Cortex of kidney (tissue), 1 donor: Measurements from ENCODE around the gene SEC11A.
"Not testable (repeated sequence)": the region's sequence is repeated elsewhere in the genome, so short reads cannot be mapped to it uniquely, and the experiment has no call there.

Experiments used
- DNase-seq: peaks from one replicate; lab custom pipeline; 2025; lab: John Stamatoyannopoulos, UW

Gene SEC11A

DNA sequence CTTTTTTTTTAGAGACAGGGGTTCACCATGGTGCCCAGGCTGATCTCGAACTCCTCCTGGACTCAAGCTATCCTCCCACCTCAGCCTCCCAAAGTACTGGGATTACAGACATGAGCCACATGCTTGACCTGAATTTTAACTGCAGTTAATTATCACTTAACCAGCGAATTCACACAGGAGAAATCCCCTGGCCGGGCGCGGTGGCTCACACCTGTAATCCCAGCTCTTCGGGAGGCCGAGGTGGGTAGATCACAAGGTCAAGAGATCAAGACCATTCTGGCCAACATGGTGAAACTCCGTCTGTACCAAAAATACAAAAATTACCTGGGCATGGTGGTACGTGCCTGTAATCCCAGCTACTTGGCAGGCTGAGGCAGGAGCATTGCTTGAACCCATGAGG, 74.1 kb downstream of the SEC11A start:
- DNase-seq = not testable (repeated sequence)

DNA sequence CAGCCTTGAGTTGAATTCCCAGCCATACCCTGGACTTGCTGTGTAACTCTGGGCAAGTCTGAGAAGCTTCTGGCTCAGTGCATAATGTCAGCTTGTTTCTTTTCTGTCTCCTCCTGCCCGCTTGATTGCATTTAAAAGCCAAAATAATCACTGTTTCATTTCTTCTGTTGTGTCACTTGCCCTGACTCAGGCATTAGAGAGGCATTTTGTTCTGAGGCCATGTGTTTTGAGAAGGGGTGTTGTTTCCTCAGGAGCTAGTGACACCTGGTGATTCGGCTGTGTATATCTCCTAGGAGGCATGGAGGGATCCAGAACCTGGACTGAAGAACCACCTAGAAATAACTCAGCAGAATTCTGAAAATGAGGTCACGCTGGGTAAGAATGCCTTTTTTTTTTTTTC, 77.8 kb downstream of the SEC11A start:
- DNase-seq = no peak

DNA sequence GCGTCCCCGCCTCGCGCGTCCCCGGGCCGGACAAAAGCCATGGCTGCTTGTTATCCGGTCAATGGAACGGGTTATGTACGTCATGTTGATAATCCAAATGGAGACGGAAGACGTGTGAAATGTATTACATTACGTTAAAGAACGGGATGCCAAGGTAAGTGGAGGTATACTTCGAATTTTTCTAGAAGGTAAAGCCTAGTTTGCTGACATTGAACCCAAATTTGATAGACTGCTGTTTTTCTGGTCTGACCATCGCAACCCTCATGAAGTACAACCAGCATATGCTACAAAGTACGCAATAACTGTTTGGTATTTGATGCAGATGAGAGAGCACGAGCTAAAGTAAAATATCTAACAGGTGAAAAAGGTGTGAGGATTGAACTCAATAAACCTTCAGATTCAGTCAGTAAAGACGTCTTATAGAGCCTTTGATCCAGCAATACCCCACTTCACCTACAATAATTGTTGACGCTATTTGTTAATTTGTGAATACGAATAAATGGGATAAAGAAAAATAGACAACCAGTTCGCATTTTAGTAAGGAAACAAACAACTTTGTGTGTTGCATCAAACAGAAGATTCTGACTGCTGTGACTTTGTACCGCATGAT, 81.6 kb downstream of the SEC11A start:
- DNase-seq = no peak

DNA sequence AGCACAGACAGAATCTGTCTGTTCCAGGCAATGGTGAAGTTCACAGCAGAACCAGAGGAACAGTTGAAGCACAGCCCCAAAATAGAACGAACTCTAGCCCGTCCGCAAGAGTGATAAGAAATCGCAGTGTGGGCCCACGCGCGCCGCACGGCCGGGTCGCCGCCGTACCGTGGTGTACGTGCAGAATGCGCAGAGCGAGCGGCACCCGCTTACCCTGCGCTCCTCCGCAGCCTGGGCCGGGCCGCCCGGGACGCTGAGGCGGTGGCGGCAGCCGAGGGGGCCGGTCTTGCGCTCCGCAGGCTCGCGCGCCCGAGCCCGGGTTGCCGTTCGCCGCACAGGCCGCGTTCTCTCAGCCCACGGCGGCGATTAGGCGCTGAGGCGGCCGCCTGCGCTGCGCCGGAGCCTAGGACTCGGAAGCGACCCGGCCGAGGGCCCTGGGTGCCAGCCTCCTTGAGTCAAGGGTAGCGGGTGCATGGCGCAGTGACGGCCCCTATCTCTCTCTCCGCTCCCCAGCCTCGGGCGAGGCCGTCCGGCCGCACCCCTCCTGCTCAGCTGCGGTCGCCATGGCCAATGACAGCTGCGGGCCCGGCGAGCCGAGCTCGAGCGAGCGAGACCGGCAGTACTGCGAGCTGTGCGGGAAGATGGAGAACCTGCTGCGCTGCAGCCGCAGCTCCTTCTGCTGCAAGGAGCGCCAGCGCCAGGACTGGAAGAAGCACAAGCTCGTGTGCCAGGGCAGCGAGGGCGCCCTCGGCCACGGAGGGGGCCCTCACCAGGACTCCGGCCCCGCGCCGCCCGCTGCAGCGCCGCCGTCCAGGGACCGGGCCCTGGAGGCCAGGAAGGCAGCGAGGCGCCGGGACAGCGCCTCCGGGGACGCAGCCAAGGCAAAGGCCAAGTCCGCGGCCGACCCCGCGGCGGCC, 82.4 kb downstream of the SEC11A start:
- no peak for DNase-seq

GRCh38 chr15:84631706-84632272, 84.2 kb downstream of the SEC11A start:
- DNase-seq = no peak

DNA sequence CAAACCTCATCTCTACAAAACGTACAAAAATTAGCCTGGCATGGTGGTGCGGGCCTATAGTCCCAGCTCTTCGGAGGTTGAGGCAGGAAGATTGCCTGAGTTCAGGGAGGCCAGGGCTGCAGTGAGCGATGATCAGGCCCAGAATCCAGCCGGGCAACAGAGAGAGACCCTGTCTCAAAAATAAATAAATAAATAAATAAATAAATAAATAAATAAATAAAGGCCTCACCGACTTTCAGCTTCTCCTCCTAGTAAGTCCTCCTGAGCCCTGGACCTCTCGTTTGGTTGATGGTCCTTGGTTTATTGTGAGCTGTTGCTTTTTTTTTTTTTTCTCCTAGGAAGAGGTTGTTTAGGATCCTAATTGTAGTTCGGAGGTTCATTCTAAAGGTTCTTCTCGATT, 86.9 kb downstream of the SEC11A start:
- DNase-seq = no peak

DNA sequence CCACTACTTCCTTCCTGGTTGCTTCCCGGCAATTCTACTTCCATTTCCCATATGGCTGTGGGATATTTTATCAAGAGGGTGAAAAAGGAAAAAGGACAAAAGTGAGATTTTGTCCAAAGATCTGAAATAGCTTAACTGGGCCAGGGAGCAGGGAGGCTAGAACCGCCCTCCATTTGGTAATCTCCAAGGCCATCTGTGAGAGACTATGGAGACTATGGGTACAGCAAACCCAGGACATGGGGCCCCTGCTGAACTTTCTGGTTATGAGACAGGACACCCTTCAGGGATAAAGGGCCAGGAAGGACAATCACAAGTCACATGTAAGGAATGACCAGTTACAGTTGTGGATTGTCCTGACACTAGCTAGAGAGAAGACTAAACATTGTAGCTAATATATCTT, 90.8 kb downstream of the SEC11A start:
- no peak for DNase-seq

DNA sequence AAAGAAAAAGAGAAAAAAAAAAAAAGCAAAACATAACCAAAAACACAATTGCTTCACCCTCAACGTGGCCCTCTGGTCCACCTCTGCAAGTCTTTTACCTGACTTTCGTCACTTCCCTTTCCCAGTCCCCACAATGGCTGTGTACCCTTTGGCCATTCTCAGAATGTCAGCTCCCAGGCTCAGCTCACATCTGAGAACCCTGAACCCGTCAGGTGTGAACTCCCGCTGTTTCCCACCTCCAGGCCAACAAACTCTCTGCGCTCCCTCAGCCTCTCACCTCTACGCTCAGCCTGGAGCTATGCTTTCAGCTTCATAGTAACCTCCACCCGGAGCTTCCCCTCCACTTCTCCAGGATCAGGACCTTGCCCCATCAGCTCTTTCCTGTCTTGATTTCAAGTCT, 91.6 kb downstream of the SEC11A start:
- no peak for DNase-seq

GRCh38 chr15:84621358-84621979, 94.5 kb downstream of the SEC11A start:
- no peak for DNase-seq

- DNase-seq = no peak
These were observed 95.3 kb downstream of the SEC11A start for GRCh38 chr15:84620626-84621025.
